ENCODE results near the gene ARMC7. TPM values are rescaled to one million over a fixed set of nuclear protein-coding genes. Genes with fewer than 3 reads are reported as not detected.
A peak's percentile ranks its signal among the peaks of the same experiment; 100 is the strongest.

The ARMC7 gene
- total RNA-seq, 2 experiments from 2014 or later: 6.5 to 8.2 TPM

- DNase-seq: no peak
- Mint-ChIP-seq H3K4me3 (no peak overlapping the region), H3K27me3 (no peaks in the 10 kb centered on the region), H3K4me1 (ENCODE audit: low read depth) (peaks cover 24% of the 10 kb centered on the region), H3K36me3 (no peaks in the 10 kb centered on the region), H3K27ac (no peak overlapping the region), H3K9me3 (no peaks in the 10 kb centered on the region)
- POLR2A ChIA-PET: no interaction called here
- intact Hi-C loops (cut with micrococcal nuclease): no loop called here
- CTCF ChIA-PET: interaction anchor here (1.3 kb wide), 1 partner anchor 22 kb away, joined by 5 read pairs; no protein-coding TSS in a partner anchor
These were observed 17.9 kb upstream of the ARMC7 start for GRCh38 chr17:75091855-75092327.

- H3K36me3 Mint-ChIP-seq: no peaks in the 10 kb centered on the region
- peaks cover 14% of the 10 kb centered on the region for H3K4me1 Mint-ChIP-seq (ENCODE audit: low read depth)
- H3K9me3 Mint-ChIP-seq: no peaks in the 10 kb centered on the region
- H3K27me3 Mint-ChIP-seq: no peaks in the 10 kb centered on the region
- no peak overlapping the region for H3K27ac Mint-ChIP-seq
- ChIA-PET POLR2A (no interaction called here), CTCF (interaction anchor here (0.7 kb wide), 1 partner anchor 10 kb away, joined by 4 read pairs; no protein-coding TSS in a partner anchor)
- DNase-seq: no peak
- no peak overlapping the region for H3K4me3 Mint-ChIP-seq
- intact Hi-C loops (cut with micrococcal nuclease): no loop called here
These were observed 16.1 kb upstream of the ARMC7 start for GRCh38 chr17:75093548-75094158.

- intact Hi-C loops (cut with micrococcal nuclease): no loop called here
- no peaks in the 10 kb centered on the region for H3K27me3 Mint-ChIP-seq
- no peaks in the 10 kb centered on the region for H3K36me3 Mint-ChIP-seq
- no peaks in the 10 kb centered on the region for H3K9me3 Mint-ChIP-seq
- POLR2A ChIA-PET: interaction anchor here (0.7 kb wide), 1 partner anchor 148 kb away, joined by 3 read pairs; no protein-coding TSS in a partner anchor
- CTCF ChIA-PET: interaction anchor here (0.6 to 1.5 kb wide), 4 partner anchors 9 to 107 kb away, joined by 3 to 5 read pairs (median 5); no protein-coding TSS in a partner anchor
- H3K4me3 Mint-ChIP-seq: no peak overlapping the region
- H3K4me1 Mint-ChIP-seq (ENCODE audit: low read depth): peaks cover 3% of the 10 kb centered on the region
- DNase-seq: no peak
- H3K27ac Mint-ChIP-seq: no peak overlapping the region
These were observed 14.8 kb upstream of the ARMC7 start for GRCh38 chr17:75094871-75095399.

- ChIA-PET POLR2A (no interaction called here), CTCF (interaction anchor here (1.0 to 1.5 kb wide), 2 partner anchors 10 kb away, joined by 3 to 5 read pairs; no protein-coding TSS in a partner anchor)
- Mint-ChIP-seq H3K4me1 (ENCODE audit: low read depth) (no peaks in the 10 kb centered on the region), H3K27me3 (no peaks in the 10 kb centered on the region), H3K36me3 (no peaks in the 10 kb centered on the region), H3K4me3 (no peak overlapping the region), H3K9me3 (no peaks in the 10 kb centered on the region), H3K27ac (no peak overlapping the region)
- intact Hi-C loops (cut with micrococcal nuclease): no loop called here
- no peak for DNase-seq
These were observed 13.6 kb upstream of the ARMC7 start for GRCh38 chr17:75096082-75096625.

GRCh38 chr17:75097865-75098264, 11.9 kb upstream of the ARMC7 start:
- intact Hi-C loops (cut with micrococcal nuclease): no loop called here
- no peaks in the 10 kb centered on the region for H3K27me3 Mint-ChIP-seq

GRCh38 chr17:75098861-75099260, 10.9 kb upstream of the ARMC7 start:
- no peak for DNase-seq
- no peak overlapping the region for H3K4me3 Mint-ChIP-seq
- no peaks in the 10 kb centered on the region for H3K9me3 Mint-ChIP-seq
- ChIA-PET POLR2A (interaction anchor here (1.1 kb wide), 1 partner anchor 11 kb away, joined by 3 read pairs; the partner anchor contains the start of gene ARMC7), CTCF (no interaction called here)
- no peaks in the 10 kb centered on the region for H3K36me3 Mint-ChIP-seq
- intact Hi-C loops (cut with micrococcal nuclease): no loop called here
- H3K27me3 Mint-ChIP-seq: no peaks in the 10 kb centered on the region
- H3K4me1 Mint-ChIP-seq (ENCODE audit: low read depth): no peaks in the 10 kb centered on the region
- H3K27ac Mint-ChIP-seq: no peak overlapping the region

More at GRCh38 chr17:75097865-75098264, 11.9 kb upstream of the ARMC7 start:
- ChIA-PET CTCF (no interaction called here), POLR2A (no interaction called here)
- DNase-seq: no peak
- Mint-ChIP-seq H3K4me1 (ENCODE audit: low read depth) (no peaks in the 10 kb centered on the region), H3K9me3 (no peaks in the 10 kb centered on the region), H3K36me3 (no peaks in the 10 kb centered on the region), H3K4me3 (no peak overlapping the region), H3K27ac (no peak overlapping the region)

DNA sequence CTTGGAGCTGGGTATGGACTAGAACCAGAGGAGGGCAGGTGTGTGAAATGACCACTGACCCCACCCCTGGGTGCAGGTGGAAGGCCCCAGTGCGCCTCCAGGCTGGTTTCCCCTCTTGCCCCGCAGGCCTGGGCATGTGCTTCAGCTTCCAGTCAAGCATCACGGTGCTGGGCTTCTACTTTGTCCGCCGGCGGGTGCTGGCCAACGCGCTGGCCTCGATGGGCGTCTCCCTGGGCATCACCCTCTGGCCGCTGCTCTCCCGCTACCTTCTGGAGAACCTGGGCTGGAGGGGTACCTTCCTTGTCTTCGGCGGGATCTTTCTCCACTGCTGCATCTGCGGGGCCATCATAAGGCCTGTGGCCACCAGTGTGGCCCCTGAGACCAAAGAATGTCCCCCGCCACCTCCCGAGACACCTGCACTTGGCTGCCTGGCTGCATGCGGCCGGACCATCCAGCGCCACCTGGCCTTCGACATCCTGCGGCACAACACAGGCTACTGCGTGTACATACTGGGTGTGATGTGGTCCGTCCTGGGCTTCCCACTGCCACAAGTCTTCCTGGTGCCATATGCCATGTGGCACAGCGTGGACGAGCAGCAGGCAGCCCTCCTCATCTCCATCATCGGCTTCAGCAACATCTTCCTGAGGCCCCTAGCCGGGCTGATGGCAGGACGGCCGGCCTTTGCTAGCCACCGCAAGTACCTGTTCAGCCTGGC, 9.7 kb upstream of the ARMC7 start:
- Mint-ChIP-seq H3K4me3 (no peak overlapping the region), H3K9me3 (no peaks in the 10 kb centered on the region), H3K27me3 (no peaks in the 10 kb centered on the region), H3K27ac (no peak overlapping the region), H3K36me3 (no peaks in the 10 kb centered on the region), H3K4me1 (ENCODE audit: low read depth) (no peaks in the 10 kb centered on the region)
- POLR2A ChIA-PET: interaction anchor here (1.1 kb wide), 1 partner anchor 10 kb away, joined by 3 read pairs; the partner anchor contains the start of gene ARMC7
- intact Hi-C loops (cut with micrococcal nuclease): no loop called here
- CTCF ChIA-PET: no interaction called here
- DNase-seq: no peak

DNA sequence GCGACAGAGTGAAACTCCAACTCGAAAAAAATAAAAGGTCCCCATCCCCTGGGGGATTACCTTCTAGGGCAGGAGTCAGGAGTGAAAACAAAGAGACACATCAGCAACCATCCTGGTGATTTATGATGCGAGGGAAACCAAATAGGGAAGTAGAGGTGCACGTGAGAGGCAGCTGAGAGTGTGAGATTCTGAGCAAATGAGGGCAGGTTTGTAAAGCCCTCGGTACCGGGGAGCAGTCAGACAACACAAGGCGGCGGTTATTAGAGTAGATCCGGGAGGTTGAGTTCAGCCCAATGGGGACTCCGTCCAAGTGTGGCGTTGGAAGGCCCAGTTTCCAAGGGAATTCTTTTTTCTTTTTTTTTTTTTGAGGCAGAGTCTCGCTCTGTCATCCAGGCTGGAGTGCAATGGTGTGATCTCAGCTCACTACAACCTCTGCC, 7.4 kb upstream of the ARMC7 start:
- ChIA-PET CTCF (interaction anchor here (0.9 to 1.1 kb wide), 2 partner anchors 12 to 91 kb away, joined by 5 read pairs; no protein-coding TSS in a partner anchor), POLR2A (no interaction called here)
- Mint-ChIP-seq H3K4me3 (no peak overlapping the region), H3K4me1 (ENCODE audit: low read depth) (no peaks in the 10 kb centered on the region), H3K27me3 (no peaks in the 10 kb centered on the region), H3K36me3 (no peaks in the 10 kb centered on the region), H3K27ac (no peak overlapping the region), H3K9me3 (no peaks in the 10 kb centered on the region)
- no peak for DNase-seq
- intact Hi-C loops (cut with micrococcal nuclease): no loop called here

DNA sequence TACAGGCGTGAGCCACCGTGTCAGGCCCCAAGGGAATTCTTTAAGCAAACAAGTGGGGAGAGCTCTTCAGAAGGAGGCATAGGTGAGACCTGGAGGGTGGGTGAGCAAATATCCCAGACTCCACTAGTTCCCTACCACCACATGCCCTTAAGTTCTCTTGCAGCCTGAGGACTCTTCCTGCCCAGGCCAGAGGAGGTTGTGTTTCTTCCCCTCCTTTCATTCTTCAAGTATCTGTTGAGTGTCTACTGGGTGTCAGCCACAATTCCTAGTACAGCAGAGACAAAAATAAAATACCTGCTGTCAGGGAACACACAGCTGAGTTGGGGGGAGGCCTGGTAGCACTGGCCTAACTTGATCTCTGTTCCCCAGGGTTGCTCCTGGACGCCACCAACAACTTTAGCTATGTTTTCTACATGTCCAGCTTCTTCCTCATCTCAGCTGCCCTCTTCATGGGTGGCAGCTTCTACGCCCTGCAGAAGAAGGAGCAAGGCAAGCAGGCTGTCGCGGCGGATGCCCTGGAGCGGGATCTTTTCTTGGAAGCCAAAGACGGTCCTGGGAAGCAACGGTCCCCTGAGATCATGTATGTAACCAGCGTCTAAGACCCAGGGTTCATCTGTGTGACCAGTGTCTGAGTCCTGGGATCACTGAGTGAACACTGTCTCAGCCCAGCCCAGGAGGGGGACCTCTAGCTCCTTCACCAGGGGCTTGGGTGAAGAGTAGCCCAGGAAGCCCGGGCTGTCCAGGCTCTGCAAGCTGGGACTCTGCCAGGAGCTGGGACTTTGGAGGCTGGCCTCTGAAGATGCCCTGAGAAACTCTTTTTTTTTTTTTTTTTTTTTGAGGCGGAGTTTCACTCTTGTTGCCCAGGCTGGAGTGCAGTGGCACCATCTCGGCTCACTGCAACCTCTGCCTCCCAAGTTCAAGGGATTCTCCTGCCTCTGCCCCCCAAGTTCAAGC, 5.9 kb upstream of the ARMC7 start:
- intact Hi-C loops (cut with micrococcal nuclease): no loop called here
- CTCF ChIA-PET: interaction anchor here (0.7 to 4.0 kb wide), 6 partner anchors 9 to 143 kb away, joined by 4 to 24 read pairs (median 6); no protein-coding TSS in a partner anchor
- Mint-ChIP-seq H3K4me3 (no peak overlapping the region), H3K9me3 (no peaks in the 10 kb centered on the region), H3K27me3 (no peaks in the 10 kb centered on the region), H3K27ac (no peak overlapping the region), H3K36me3 (no peaks in the 10 kb centered on the region), H3K4me1 (ENCODE audit: low read depth) (peaks cover 4% of the 10 kb centered on the region)
- POLR2A ChIA-PET: no interaction called here
- no peak for DNase-seq

- DNase-seq: peak; percentile 44
- Mint-ChIP-seq H3K4me1 (ENCODE audit: low read depth) (peaks cover 6% of the 10 kb centered on the region), H3K9me3 (no peaks in the 10 kb centered on the region), H3K27ac (no peak overlapping the region), H3K27me3 (no peaks in the 10 kb centered on the region), H3K4me3 (no peak overlapping the region), H3K36me3 (no peaks in the 10 kb centered on the region)
- ChIA-PET CTCF (interaction anchor here (0.6 to 4.0 kb wide), 20 partner anchors 9 to 154 kb away, joined by 3 to 24 read pairs (median 4); no protein-coding TSS in a partner anchor), POLR2A (interaction anchor here (0.9 to 1.5 kb wide), 2 partner anchors 9 to 18 kb away, joined by 3 to 4 read pairs; no protein-coding TSS in a partner anchor)
- intact Hi-C loops (cut with micrococcal nuclease): loop anchor here (5.0 kb wide), 1 partner anchor 58 kb away; the partner anchor contains the start of genes ATP5PD and KCTD2
These were observed 4.4 kb upstream of the ARMC7 start for GRCh38 chr17:75105126-75106080.

Measured in activated CD4-positive, alpha-beta memory T cell treated with anti-CD3 and anti-CD28 coated beads for 36 hours (primary cell).